H1 (cell line): Measurements from ENCODE around the gene BRCA2. TPM values are rescaled to one million over a fixed set of nuclear protein-coding genes. Genes with fewer than 3 reads are reported as not detected.

ENCODE experiments used
- CTCF ChIA-PET: fragments of 300-600 bp; sonication (Branson Sonifier 250); formaldehyde crosslinking; loops from one replicate; lab custom pipeline; 2021; ENCODE audit not compliant: partially characterized antibody; lab: Charles Lee
- POLR2A ChIA-PET: fragments of 300-600 bp; sonication (Branson Sonifier 250); formaldehyde crosslinking; loops from one replicate; lab custom pipeline; 2021; ENCODE audit warnings: inconsistent platforms; ENCODE audit not compliant: partially characterized antibody; lab: Charles Lee
- DNase-seq, 2 experiments: peaks; one replicate each; pipeline versions ENCODE4 v3.0.0 to v3.0.0-alpha.2; 2010 to 2022; ENCODE audit warnings: low spot score in 2 of 2, low read depth in 1 of 2, mixed read lengths in 1 of 2
- FAIRE-seq: peaks from 2 replicates; lab custom pipeline; 2011; peaks lifted over from hg19 to GRCh38; lab: Jason Lieb, UNC
- H2AFZ ChIP-seq: 2 replicates; pipeline ENCODE4 v1.8.1; 2012; ENCODE audit warnings: low read length, inconsistent platforms
- H2AK5ac ChIP-seq: 2 replicates; pipeline ENCODE4 v1.6.1; 2013; ENCODE audit warnings: low read depth, low read length
- H2BK120ac ChIP-seq: replicated peaks from 2 replicates; pipeline ENCODE3; 2013; ENCODE audit warnings: low read depth, low read length, inconsistent platforms
- H2BK12ac ChIP-seq: 2 replicates; pipeline ENCODE4 v1.6.1; 2013; ENCODE audit warnings: low read depth, low read length
- H2BK15ac ChIP-seq: 2 replicates; pipeline ENCODE4 v1.6.1; 2013; ENCODE audit warnings: low read length
- H2BK20ac ChIP-seq: 2 replicates; pipeline ENCODE4 v1.6.1; 2013; ENCODE audit warnings: low read length
- H2BK5ac ChIP-seq: 2 replicates; pipeline ENCODE4 v1.6.1; 2013; ENCODE audit warnings: low read depth, low read length
- H3K14ac ChIP-seq: 2 replicates; pipeline ENCODE4 v1.6.1; 2013; ENCODE audit warnings: inconsistent platforms; ENCODE audit not compliant: insufficient read length
- H3K18ac ChIP-seq: 2 replicates; pipeline ENCODE4 v1.6.1; 2013; ENCODE audit warnings: low read length; ENCODE audit errors: extremely low read depth
- H3K23ac ChIP-seq: 2 replicates; pipeline ENCODE4 v1.6.1; 2013; ENCODE audit warnings: inconsistent platforms; ENCODE audit not compliant: insufficient read length
- H3K23me2 ChIP-seq: 2 replicates; pipeline ENCODE4 v1.6.1; 2013; ENCODE audit warnings: low read depth, low read length
- H3K27ac ChIP-seq: 2 replicates; pipeline ENCODE4 v1.6.1; 2011; ENCODE audit warnings: low read depth, low read length, inconsistent platforms
- H3K27me3 ChIP-seq, 4 experiments: replicated peaks in 1 of 4; 1 replicate in 1 of 4; 2 replicates in 3 of 4; pipeline versions ENCODE4 v1.6.1 to v1.8.1; 2011 to 2013; ENCODE audit warnings: low read length in 3 of 4, mild to moderate bottlenecking in 3 of 4, inconsistent platforms in 2 of 4, mixed read lengths in 2 of 4, moderate library complexity in 1 of 4; ENCODE audit not compliant: control insufficient read depth in 3 of 4, insufficient read depth in 3 of 4; ENCODE audit errors: extremely low read depth in 1 of 4
- H3K36me3 ChIP-seq, 4 experiments: 2 replicates each; pipeline versions ENCODE4 v1.6.1 to v1.8.1; 2011 to 2013; ENCODE audit warnings: mild to moderate bottlenecking in 4 of 4, low read length in 3 of 4, moderate library complexity in 2 of 4, control low read depth in 1 of 4, inconsistent platforms in 1 of 4; ENCODE audit not compliant: insufficient read depth in 4 of 4, control insufficient read depth in 2 of 4
- H3K4ac ChIP-seq: replicated peaks from 2 replicates; pipeline ENCODE3; 2013; ENCODE audit warnings: low read length, low read depth, mixed read lengths, inconsistent platforms; ENCODE audit not compliant: insufficient read length
- H3K4me1 ChIP-seq, 4 experiments: replicated peaks in 1 of 4; 1 replicate in 1 of 4; 2 replicates in 3 of 4; pipeline versions ENCODE4 v1.6.1 to v1.8.1; 2011 to 2013; ENCODE audit warnings: low read length in 3 of 4, inconsistent platforms in 2 of 4, mixed read lengths in 1 of 4; ENCODE audit not compliant: insufficient read depth in 4 of 4, control insufficient read depth in 3 of 4
- H3K4me2 ChIP-seq, 2 experiments: 2 replicates each; pipeline versions ENCODE4 v1.6.1 to v1.8.1; 2011 to 2013; ENCODE audit warnings: low read depth in 2 of 2, low read length in 2 of 2, control low read depth in 1 of 2, inconsistent platforms in 1 of 2, mild to moderate bottlenecking in 1 of 2; ENCODE audit not compliant: insufficient read depth in 1 of 2
- H3K4me3 ChIP-seq, 4 experiments: fragments of 200-600, 300-600 bp in 1 of 4; sonication (generic), shearing (Covaris generic), sonication (Bioruptor Twin) in 1 of 4; 2 replicates each; pipeline versions ENCODE4 v1.5.1 to v1.8.1; 2011 to 2016; ENCODE audit warnings: low read length in 4 of 4, low read depth in 3 of 4, control low read depth in 2 of 4, inconsistent platforms in 2 of 4, mild to moderate bottlenecking in 2 of 4, mixed read lengths in 1 of 4, moderate library complexity in 1 of 4; ENCODE audit not compliant: insufficient read depth in 2 of 4; ENCODE audit errors: extremely low read depth in 1 of 4
- H3K56ac ChIP-seq: replicated peaks from 2 replicates; pipeline ENCODE3; 2013; ENCODE audit warnings: low read depth, mild to moderate bottlenecking, mixed read lengths, low read length, inconsistent platforms; ENCODE audit not compliant: insufficient read length
- H3K79me1 ChIP-seq: 2 replicates; pipeline ENCODE4 v1.6.1; 2013; ENCODE audit warnings: low read depth, low read length, control low read depth
- H3K79me2 ChIP-seq, 2 experiments: 2 replicates each; pipeline versions ENCODE4 v1.6.1 to v1.8.1; 2012 to 2013; ENCODE audit warnings: low read length in 2 of 2, mild to moderate bottlenecking in 2 of 2, inconsistent platforms in 1 of 2; ENCODE audit not compliant: insufficient read depth in 2 of 2, control insufficient read depth in 1 of 2
- H3K9ac ChIP-seq, 4 experiments: replicated peaks in 1 of 4; 1 replicate in 1 of 4; 2 replicates in 3 of 4; pipeline versions ENCODE4 v1.6.1 to v1.8.1; 2011 to 2013; ENCODE audit warnings: low read depth in 3 of 4, low read length in 3 of 4, control low read depth in 2 of 4, mild to moderate bottlenecking in 2 of 4, moderate library complexity in 2 of 4, inconsistent platforms in 1 of 4; ENCODE audit errors: extremely low read depth in 1 of 4
- H3K9me3 ChIP-seq, 2 experiments: 2 replicates each; pipeline versions ENCODE4 v1.6.1 to v1.8.1; 2012 to 2013; ENCODE audit warnings: mild to moderate bottlenecking in 2 of 2, moderate library complexity in 2 of 2, control low read depth in 1 of 2, inconsistent platforms in 1 of 2, low read depth in 1 of 2, low read length in 1 of 2, mixed read lengths in 1 of 2; ENCODE audit not compliant: insufficient read depth in 2 of 2
- H4K20me1 ChIP-seq, 2 experiments: replicated peaks in 1 of 2; 2 replicates each; pipeline versions ENCODE3 to v1.8.1; 2011 to 2013; ENCODE audit warnings: inconsistent platforms in 2 of 2, low read length in 2 of 2, mild to moderate bottlenecking in 1 of 2; ENCODE audit not compliant: insufficient read depth in 2 of 2, control insufficient read depth in 1 of 2
- H4K5ac ChIP-seq: 2 replicates; pipeline ENCODE4 v1.6.1; 2013; ENCODE audit warnings: low read length, low read depth, mixed read lengths, inconsistent platforms; ENCODE audit not compliant: insufficient read length
- H4K8ac ChIP-seq: 2 replicates; pipeline ENCODE4 v1.8.0; 2013; ENCODE audit warnings: mild to moderate bottlenecking, moderate library complexity, low read length, inconsistent platforms; ENCODE audit not compliant: insufficient read depth; ENCODE audit errors: extremely low read depth
- H4K91ac ChIP-seq: replicated peaks from 2 replicates; pipeline ENCODE3; 2013; ENCODE audit warnings: low read length, mixed read lengths, inconsistent platforms; ENCODE audit not compliant: insufficient read length
- BACH1 ChIP-seq: IDR thresholded peaks from 2 replicates; pipeline ENCODE4 v1.6.1; 2012; ENCODE audit warnings: low read length, improper control_type of control experiment
- BCL11A ChIP-seq, 2 experiments: IDR thresholded peaks; one replicate each; pipeline ENCODE4 v1.6.1; 2011; ENCODE audit warnings: low read depth in 2 of 2, low read length in 2 of 2, mild to moderate bottlenecking in 2 of 2
- CEBPB ChIP-seq: IDR thresholded peaks from 2 replicates; pipeline ENCODE4 v1.6.1; 2012; ENCODE audit warnings: low read depth, low read length
- CHD2 ChIP-seq: IDR thresholded peaks from 2 replicates; pipeline ENCODE4 v1.6.1; 2012; ENCODE audit warnings: low read length, improper control_type of control experiment
- NRF1 ChIP-seq: IDR thresholded peaks from 2 replicates; pipeline ENCODE4 v1.6.1; 2011; ENCODE audit warnings: mild to moderate bottlenecking, low read depth, low read length, improper control_type of control experiment
- SIN3A ChIP-seq, 2 experiments: IDR thresholded peaks in 1 of 2; conservative IDR thresholded peaks in 1 of 2; 2 replicates each; pipeline ENCODE4 v1.6.1; 2011 to 2012; ENCODE audit warnings: low read length in 2 of 2, improper control_type of control experiment in 1 of 2, low read depth in 1 of 2, mild to moderate bottlenecking in 1 of 2
- SIRT6 ChIP-seq: IDR thresholded peaks from one replicate; pipeline ENCODE4 v1.7.1; 2012; ENCODE audit warnings: low read length, inconsistent platforms
- SP2 ChIP-seq: IDR thresholded peaks from 2 replicates; pipeline ENCODE4 v1.6.1; 2012; ENCODE audit warnings: mild to moderate bottlenecking, low read length, inconsistent platforms
- SRF ChIP-seq: IDR thresholded peaks from 2 replicates; pipeline ENCODE4 v1.6.1; 2011; ENCODE audit warnings: mild to moderate bottlenecking, low read depth, low read length, moderate library complexity
- TAF1 ChIP-seq: IDR thresholded peaks from 2 replicates; pipeline ENCODE4 v1.6.1; 2011; ENCODE audit warnings: mild to moderate bottlenecking, low read depth, low read length
- TEAD4 ChIP-seq: IDR thresholded peaks from 2 replicates; pipeline ENCODE4 v1.6.1; 2012; ENCODE audit warnings: low read depth, low read length, inconsistent platforms, mixed read lengths
- YY1 ChIP-seq: IDR thresholded peaks from 2 replicates; pipeline ENCODE4 v1.6.1; 2011; ENCODE audit warnings: low read depth, mild to moderate bottlenecking, low read length
- WGBS, 2 experiments: shearing (Covaris generic) in 1 of 2; methylation state at CpG; one replicate each; pipeline versions ENCODE4 v1.1.6 to v1.1.7; 2013 to 2015; ENCODE audit warnings: low lambda C conversion rate in 2 of 2, mixed read lengths in 2 of 2, inconsistent platforms in 1 of 2, low coverage in 1 of 2, missing lambda C conversion rate in 1 of 2; ENCODE audit not compliant: insufficient replicate concordance in 2 of 2, insufficient coverage in 1 of 2, insufficient read length in 1 of 2; ENCODE audit errors: extremely low coverage in 1 of 2, missing lambda C conversion rate in 1 of 2; 5-methylcytosine and 5-hydroxymethylcytosine counted together
- polyA plus RNA-seq, 7 experiments: library from polyadenylated mRNA; depleted of rRNA in 3 of 7; stranded (reverse) in 5 of 7; unstranded in 2 of 7; fragments of >200 nt in 5 of 7; fragments of 200-250 nt in 2 of 7; gene quantifications; 1 replicate in 5 of 7; 2 replicates in 1 of 7; 4 replicates in 1 of 7; pipeline versions ENCODE4 v1.2.1 to v1.2.3, GENCODE V29; 2011 to 2013; ENCODE audit warnings: missing spikeins in 2 of 7, mixed read lengths in 2 of 7
- total RNA-seq: library from RNA; stranded (reverse); fragmentation: NEBNext Ultra II Directional; extraction: Animal tissue kit (Norgen Biotek cat#: 25700); gene quantifications from 2 replicates; pipeline ENCODE4 v1.2.1, GENCODE V29; 2021

BRCA2 gene
- total and polyA plus RNA-seq, 2 of the 8 experiments (the other 6 are each of a cell fraction or from before 2014, with no cell fraction given) = 4.2 to 24.9 TPM

GRCh38 chr13:32409561-32410421 lies 94.5 kb downstream of the BRCA2 start:
- H3K27ac ChIP-seq = no peak overlapping the region
- H3K14ac ChIP-seq = no peak overlapping the region
- H2AK5ac ChIP-seq = no peak overlapping the region
- no peak overlapping the region for H2BK120ac ChIP-seq
- H3K27me3 ChIP-seq = peaks cover 0 to 3% (median 0%) of the 10 kb centered on the region in 4 experiments; a peak in 6 of 7 replicates
- H3K36me3 ChIP-seq = no peaks in the 10 kb centered on the region
- peak overlapping the region; percentile 51 to 70 (median 59) for H3K4me3 ChIP-seq
- peak overlapping the region; percentile 22; the same call in 1 of the 2 replicates for H2BK12ac ChIP-seq
- H2BK15ac ChIP-seq = 0 out of 2 replicates have a peak overlapping the region, but pooled peaks have one; percentile 81
- H2BK20ac ChIP-seq = peak overlapping the region; percentile 80; the same call in 1 of the 2 replicates
- H3K4me2 ChIP-seq = peak overlapping the region; percentile 65 to 89
- H4K20me1 ChIP-seq = no peaks in the 10 kb centered on the region
- no peak overlapping the region for H3K56ac ChIP-seq
- H3K9me3 ChIP-seq = no peaks in the 10 kb centered on the region
- H4K91ac ChIP-seq = no peak overlapping the region
- peak overlapping the region; percentile 47; the same call in 1 of the 2 replicates for H2AFZ ChIP-seq
- FAIRE-seq (peak; percentile 85), DNase-seq (peak in 1 of 2 experiments; percentile 69)
- H3K23me2 ChIP-seq = peaks cover 9% of the 10 kb centered on the region
- H3K18ac ChIP-seq = no peak overlapping the region; the same call in none of the 2 replicates
- no peak overlapping the region for H4K8ac ChIP-seq
- H3K4ac ChIP-seq = no peak overlapping the region
- no peak overlapping the region for H4K5ac ChIP-seq
- ChIA-PET POLR2A (interaction anchor here (0.5 to 2.7 kb wide), 10 partner anchors 9 to 128 kb away, joined by 3 to 15 read pairs (median 4); partner anchors contain the start of genes BRCA2, N4BP2L1 and ZAR1L), CTCF (interaction anchor here (0.6 to 2.1 kb wide), 4 partner anchors 19 to 470 kb away, joined by 3 to 8 read pairs (median 5); no protein-coding TSS in a partner anchor)
- no peak overlapping the region for H3K23ac ChIP-seq
- 8% methylated on average over 27 of the region's 27 CpGs; no CpG with 5 or more reads in 1 of the 2 experiments for WGBS, 2 experiments
- no peak overlapping the region for H2BK5ac ChIP-seq
- peaks cover 0 to 7% (median 5%) of the 10 kb centered on the region in 4 experiments; a peak in 5 of 7 replicates for H3K4me1 ChIP-seq
- H3K79me2 ChIP-seq = no peaks in the 10 kb centered on the region
- peak overlapping the region in 2 of 4 experiments; percentile 1 to 67; a peak in 4 of 7 replicates for H3K9ac ChIP-seq
- H3K79me1 ChIP-seq = no peaks in the 10 kb centered on the region
- TF ChIP-seq YY1 (0 out of 2 replicates have a peak, but pooled peaks have one; percentile 3), CHD2 (no peak), TEAD4 (no peak), NRF1 (no peak), SIRT6 (no peak), BACH1 (no peak), TAF1 (peak; percentile 66), BCL11A (IDR thresholded peaks at IDR 0.05; ENCODE audit: low read depth in 2 of 2, low read length in 2 of 2) (no peak), SRF (no peak), CEBPB (peak; percentile 97), SP2 (no peak), SIN3A (conservative IDR thresholded peaks at IDR 0.05 in 1 of 2, IDR thresholded peaks at IDR 0.05 in 1 of 2; ENCODE audit: low read depth in 1 of 2, low read length in 2 of 2) (peak; percentile 37 to 44; a peak in 2 of 4 replicates)
